HG03108 (cell line): ENCODE results near the gene SHISAL1.

ENCODE experiments used
- ATAC-seq: cut with Tn5 transposase; IDR thresholded peaks from one replicate; pipeline ENCODE4 v1.9.1; 2021; ENCODE audit warnings: moderate library complexity; ENCODE audit not compliant: unreplicated experiment

The SHISAL1 gene

GRCh38 chr22:44344407-44344806 is 31.7 kb upstream of the SHISAL1 start:
- no peak for ATAC-seq

DNA sequence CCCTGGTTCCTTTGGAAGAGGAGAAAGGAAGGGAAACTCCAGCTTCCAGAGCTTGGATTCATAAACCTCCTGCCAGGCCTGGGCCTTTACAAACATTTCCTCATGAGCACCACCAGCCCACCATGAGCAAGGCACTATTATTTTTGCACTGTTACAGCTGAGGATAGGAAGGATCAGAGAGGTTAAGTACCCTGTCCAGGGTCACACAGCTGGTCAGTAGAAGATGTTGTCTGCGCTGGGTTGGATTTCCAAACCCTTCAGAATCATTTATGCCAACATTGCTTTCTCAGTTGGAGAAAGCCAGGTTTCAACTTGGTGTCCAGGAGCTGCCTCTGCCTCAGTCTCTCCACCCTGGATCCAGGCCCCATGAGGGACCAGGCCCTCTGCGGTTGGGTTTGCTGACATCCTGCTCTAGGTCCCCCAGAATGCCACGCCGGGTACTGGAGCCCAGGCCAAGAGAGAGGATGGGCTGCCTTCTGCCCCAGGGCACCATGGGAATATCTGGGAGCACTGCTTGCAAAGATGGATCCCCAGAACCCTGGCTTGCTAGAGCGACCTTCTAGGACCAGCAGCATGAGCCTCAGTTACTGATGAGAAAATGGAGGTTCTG is 29.7 kb upstream of the SHISAL1 start:
- no peak for ATAC-seq

DNA sequence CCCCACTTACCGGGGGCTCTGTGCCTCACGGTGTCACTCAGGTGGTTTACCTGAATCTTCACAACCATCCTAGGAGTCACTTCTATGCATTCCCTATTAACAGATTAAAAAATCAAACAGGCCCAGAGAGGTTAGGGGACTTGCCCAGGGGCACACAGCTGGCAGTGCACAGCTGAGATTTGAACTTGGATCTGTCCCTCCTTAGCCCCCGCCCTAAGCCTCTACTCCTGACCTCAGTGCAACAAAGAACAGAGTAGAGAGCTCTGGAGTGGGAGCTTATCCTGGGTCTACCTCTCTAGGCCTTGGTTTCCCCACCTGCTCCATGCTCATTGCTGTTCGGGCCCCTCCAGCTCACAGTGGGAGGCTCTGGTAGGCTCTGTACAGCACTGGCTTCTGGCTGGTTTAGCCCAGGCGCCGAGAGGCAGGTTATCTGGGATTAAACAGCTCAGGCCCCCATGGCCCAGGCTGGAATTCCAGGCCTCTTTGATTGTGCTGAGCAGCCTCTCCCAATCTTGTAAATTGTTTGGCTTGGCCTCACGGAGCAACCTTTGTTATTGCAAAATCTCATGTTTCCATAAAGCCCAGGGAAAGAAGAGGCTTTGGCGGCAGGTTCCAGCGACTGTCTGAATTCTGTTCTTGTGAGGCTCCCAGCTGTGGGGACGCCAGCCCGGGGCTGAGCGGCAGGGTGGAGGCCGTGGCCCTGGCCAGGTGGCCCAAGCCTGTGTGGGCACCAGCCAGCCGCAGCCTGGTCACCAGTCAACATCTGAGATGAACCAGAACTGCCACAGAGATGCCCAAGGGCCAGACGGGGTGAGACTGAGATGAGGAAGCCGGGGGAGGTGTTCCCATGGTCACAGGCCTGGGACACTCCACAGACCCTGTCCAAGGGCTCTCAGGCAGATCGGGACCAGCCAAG is 28.9 kb upstream of the SHISAL1 start:
- no peak for ATAC-seq

DNA sequence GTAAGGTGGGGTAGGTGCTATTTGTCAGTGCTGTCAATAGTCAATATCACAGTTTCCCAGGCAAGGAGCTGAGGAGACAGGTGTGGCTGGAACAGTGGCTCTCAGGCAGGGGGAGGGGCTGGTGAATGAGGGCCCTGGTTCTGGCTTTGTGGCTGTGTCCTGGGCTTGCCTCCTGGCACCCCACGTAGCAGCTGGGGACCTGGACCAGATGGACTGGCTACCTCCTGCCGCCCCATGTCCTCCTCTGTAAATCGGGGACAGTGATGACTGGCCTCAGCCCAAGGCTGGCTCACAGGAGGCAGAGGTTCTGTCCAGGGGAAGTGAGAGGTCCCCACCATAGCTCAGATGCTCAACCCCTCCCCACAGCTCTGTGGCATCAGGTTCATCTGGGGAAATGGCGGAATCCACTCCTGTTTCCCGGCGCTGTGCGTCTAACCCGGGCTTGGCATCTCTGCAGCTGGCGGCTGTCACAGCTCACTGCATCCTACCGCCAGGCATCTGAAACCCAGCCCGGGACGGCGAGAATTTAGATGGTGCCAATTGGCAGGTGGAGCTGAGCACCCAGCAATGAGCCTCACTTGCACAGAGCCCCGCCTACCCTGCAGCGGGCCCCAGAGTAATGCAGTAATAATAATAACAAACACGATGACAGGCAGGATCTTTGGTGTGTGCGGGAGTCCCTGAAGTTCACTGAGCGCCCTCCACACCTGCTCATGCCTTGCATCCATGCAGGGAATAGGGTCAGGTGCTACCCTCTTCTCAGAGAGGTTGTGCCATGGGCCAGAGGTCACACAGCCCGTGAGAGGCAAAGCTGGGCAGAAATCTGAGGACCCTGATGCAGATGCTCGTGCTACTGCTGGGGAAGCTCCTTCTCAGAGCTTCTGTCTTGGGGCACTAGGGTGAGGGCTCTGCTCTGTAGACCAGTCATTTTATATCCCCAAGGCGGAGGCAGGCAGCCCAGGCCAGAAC is 27.8 kb upstream of the SHISAL1 start:
- no peak for ATAC-seq

DNA sequence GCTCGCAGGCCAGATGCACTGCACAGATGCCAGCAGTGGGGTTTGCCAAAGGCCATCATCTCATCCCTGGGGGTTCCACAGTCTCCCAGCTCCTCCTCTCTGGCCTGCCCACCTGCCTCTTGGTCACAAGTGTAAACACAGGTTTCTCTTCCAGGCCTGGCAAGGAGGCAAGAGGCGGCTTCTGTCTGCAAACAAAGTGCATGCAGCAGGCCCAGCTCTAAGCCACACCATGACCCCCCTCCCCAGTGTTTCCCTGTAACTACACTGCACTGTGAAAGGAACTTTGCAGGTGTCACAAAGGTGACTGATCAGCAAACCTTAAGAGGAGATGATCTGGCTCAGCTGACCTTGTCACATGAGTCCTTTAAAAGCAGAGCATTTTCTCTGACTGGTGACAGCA is 26.2 kb upstream of the SHISAL1 start:
- ATAC-seq = no peak

- ATAC-seq = no peak
Observed at GRCh38 chr22:44338177-44338810, 25.5 kb upstream of the SHISAL1 start.

DNA sequence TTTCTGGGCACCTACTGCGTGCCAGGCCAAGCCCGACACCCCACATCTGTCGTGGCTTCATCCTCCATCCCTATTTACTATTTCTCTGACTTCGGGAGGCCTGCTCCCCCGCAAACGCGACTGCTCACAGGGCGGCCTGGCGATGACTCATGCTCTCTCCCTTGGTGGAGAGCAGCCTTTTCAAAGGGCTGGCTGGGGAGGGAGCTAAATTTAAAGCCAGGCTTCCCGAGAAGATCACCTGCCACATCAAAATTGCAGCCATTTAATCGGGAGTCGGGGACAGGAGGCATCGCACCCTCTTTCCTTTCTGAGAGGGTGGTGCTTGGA is 24.9 kb upstream of the SHISAL1 start:
- no peak for ATAC-seq

DNA sequence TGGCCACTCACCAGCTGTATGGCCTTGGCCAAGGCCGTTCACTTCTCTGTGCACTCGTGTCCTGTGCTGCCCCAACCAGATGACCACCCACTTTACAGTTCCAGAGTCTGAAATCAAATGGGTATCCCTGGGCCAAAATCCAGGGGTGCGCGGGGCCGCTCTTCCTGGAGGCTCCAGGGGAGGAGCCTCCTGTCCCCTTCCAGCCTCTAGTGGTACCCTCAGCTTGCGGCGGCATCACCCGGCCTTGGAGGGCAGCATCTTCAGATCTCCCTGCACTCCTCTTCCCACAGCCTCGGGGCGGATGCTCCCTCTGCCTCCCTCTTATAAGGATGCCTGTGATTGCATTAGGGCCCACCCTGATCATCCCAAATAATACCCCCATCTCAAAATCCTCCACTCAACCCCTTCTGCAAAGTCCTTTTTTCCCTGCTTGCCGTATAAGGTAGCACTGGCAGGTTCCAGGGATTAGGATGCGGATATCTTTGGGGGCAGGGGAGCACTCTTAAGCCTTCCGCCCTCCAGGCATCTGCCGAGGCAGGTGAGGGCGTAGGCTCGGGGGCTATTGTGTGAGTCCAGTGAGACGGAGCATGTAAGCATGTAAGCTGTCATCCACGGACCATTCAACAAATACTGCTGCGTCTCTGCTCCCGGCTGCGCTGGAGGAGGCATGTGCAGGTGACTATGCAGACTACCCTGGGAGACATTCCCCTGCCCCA is 24.4 kb upstream of the SHISAL1 start:
- ATAC-seq = no peak

DNA sequence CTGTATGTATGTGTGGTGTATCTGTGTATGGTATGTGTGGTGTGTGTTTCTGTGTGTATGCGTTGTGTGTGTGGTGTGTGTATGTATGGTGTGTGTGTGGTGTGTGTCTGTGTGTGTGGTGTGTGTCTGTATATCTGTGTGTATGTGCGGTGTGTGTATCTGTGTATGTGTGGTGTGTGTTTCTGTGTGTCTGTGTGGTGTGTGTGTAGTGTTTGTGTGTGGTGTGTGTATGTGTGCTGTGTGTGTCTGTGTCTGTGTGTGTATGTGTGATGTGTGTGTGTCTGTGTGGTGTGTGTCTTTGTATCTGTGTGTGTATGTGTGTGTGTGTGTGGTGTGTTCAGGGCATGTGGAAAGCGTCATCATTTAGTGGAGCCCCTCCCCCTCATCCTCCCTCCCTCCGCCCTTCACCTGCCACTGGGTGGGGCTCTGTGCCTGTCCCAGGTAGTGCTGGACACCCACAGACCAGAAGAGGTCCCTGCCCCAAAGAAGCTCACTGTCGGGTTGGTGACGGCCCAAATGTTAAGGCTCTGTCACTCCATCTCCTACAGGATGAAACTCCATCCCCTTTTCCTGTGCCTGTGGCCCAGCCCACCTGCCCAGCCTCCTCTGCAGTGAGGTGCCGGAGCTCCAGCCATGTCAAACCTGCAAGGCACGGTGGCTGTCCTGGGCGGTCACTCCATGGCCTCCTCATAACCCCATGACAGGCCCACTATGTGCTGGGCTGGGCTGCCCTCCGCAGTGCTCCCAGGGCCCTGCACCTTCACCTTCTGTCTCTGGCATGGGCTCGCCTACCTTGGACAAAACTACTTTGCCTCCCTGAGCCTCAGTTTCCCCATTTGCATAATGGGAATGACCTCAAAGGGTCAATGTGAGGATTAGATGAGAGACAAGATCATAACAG is 23.4 kb upstream of the SHISAL1 start:
- ATAC-seq = no peak

GRCh38 chr22:44335066-44335839 is 22.5 kb upstream of the SHISAL1 start:
- ATAC-seq = no peak

DNA sequence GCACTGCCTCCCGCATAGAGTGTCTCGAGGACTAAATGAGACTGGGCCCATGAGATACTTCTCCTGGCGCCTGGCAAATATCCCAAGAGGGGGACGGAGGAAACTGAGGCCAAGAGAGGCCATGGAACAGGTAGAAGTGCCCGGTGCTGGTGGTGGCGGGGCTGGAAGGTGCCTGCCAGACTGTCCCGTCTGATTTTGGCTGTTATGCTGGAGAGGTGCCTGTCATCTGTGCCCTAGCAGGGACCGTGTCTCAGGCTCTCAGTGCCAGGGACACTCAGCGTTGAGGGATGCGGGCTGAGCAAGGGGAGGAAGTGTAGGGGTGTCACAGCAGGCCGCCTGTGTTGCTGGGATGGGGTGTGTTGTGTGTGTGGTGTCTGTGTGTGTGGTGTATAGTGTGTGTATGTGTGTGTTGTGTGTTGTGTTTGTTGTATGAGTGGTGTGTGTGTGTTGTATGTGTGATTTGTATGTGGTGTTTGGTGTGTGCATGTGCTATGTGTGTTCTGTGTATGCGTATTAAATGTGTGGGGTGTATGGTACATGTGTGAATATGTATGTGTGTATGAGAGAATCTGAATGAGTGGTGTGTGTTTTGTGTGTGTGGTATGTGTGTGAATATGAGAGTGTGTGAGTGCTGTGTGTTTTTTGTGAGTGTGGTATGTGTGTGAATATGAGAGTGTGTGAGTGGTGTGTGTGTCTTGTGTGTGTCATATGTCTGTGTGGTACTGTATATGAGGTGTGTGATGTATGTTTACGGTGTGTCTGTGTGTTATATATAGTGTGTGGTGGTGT is 21.3 kb upstream of the SHISAL1 start:
- ATAC-seq = no peak

- ATAC-seq = no peak
Observed at GRCh38 chr22:44332946-44333345, 20.2 kb upstream of the SHISAL1 start.

- ATAC-seq = no peak
Observed at GRCh38 chr22:44331881-44332714, 19.3 kb upstream of the SHISAL1 start.

DNA sequence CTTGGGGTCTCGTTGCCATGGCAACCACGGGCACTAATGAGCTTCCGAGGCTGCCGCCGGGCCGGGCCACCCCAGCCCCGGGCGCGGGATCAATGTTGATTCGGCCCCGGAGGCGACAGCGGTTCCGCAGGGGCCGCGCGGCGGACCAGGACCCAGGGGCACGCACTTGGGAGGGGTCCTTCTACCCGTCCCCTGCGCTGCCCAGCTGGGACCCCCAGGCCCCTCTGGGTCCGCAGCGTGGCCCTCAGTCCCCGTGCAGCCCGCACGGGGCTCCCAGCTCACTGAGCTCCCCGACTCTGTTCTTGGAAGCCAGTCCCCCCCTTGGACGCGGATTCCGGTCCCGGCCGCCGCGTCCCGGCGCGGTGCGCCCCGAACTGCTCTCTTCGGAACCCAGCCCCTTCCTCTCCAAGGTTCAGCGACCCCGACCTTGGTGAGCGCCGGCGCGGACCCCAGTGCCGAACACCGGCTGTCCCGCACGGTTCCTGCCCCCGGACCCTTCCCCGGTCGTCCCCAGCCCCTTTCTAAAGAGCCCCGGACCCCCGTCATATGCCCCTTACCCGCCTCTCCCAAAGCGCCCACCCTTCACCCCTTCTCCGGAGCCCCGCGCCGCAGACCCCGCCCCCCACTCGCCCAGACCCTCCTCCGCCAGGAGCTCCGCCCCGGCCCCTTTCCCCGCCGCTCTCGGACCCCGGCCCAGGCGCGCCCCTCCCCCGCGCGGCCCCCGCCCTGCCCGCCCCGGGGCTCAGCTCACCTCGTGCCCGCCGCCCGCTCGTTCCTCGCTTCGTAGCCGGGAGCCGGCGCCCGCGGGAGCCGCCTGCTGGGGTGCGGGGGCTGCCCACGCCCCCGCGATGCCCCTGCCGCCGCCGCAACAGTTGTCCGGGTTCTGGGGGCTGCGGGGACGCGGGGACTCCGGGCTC is 18.3 kb upstream of the SHISAL1 start:
- no peak for ATAC-seq

DNA sequence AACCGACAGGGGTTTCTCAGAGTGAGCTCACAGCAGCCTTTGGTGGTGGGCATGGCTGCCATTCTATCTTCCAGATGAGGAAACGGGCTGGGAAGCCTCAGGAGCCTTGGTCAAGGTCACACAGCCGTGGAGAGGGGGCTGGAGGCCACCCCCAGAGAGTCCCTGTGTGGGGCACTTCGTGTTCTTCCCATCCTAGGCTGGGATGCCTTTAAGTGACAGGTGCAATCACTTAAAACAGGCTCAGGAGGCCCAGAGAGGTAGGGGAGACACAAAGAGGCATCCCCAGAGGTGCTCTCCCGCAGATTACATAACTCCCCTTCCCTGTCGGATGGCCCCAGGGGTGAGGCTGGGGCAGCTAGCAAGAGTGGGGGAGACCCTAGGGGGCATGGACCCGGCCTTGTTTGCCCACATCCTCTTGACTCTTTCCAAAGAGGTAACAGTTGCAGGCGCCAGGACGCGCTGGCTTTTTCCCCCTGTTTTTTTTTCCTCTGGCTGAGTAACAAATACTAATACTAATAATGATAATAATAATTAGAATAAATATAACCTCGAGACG is 17.5 kb upstream of the SHISAL1 start:
- ATAC-seq = no peak
